ENCODE results near the gene DRD4.

DNA sequence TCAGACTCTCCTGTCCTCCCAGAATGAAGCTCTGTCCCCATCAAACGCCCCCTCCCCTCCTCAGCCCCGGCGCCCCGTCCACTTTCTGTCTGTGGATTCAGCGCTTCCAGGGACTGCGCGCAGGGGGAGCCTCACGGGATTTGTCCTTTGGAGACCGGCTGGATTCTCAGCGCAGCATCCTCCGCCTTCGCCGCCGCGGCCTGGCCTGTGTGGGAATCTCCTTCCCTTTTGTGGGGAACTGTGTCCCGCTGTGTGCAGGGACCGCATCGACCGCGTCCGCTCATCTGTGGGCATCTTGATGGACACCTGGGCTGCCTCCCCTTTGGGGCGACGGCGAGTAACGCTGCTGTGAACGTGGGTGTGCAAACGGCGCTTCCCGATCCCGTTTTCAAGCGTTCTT lies 9.0 kb upstream of the DRD4 start:
- TF ChIP-seq, protein P1, sequence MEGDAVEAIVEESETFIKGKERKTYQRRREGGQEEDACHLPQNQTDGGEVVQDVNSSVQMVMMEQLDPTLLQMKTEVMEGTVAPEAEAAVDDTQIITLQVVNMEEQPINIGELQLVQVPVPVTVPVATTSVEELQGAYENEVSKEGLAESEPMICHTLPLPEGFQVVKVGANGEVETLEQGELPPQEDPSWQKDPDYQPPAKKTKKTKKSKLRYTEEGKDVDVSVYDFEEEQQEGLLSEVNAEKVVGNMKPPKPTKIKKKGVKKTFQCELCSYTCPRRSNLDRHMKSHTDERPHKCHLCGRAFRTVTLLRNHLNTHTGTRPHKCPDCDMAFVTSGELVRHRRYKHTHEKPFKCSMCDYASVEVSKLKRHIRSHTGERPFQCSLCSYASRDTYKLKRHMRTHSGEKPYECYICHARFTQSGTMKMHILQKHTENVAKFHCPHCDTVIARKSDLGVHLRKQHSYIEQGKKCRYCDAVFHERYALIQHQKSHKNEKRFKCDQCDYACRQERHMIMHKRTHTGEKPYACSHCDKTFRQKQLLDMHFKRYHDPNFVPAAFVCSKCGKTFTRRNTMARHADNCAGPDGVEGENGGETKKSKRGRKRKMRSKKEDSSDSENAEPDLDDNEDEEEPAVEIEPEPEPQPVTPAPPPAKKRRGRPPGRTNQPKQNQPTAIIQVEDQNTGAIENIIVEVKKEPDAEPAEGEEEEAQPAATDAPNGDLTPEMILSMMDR (IDR thresholded peaks at IDR 0.05): no peak
- TF ChIP-seq EZH2 (IDR thresholded peaks at IDR 0.05; ENCODE audit: borderline replicate concordance, insufficient read depth, low read depth, low read length, poor library complexity, severe bottlenecking): no peak

Data from B cell (primary cell).